H9 (cell line): ENCODE measurements around the gene TRPV4. TPM values are rescaled to one million over a fixed set of nuclear protein-coding genes. Genes with fewer than 3 reads are reported as not detected.

ENCODE experiments used
- DNase-seq: peaks from one replicate; pipeline ENCODE4 v3.0.0-alpha.2; 2017
- H2AFZ ChIP-seq: one replicate; pipeline ENCODE4 v1.6.1; 2013; ENCODE audit warnings: mild to moderate bottlenecking, low read length, control low read depth, moderate library complexity
- H2AK5ac ChIP-seq: 2 replicates; pipeline ENCODE4 v1.6.1; 2013; ENCODE audit warnings: low read length, control low read depth, mixed read lengths; ENCODE audit not compliant: insufficient read length
- H2BK120ac ChIP-seq: one replicate; pipeline ENCODE4 v1.6.1; 2013; ENCODE audit warnings: low read depth, mild to moderate bottlenecking, low read length, control low read depth, inconsistent platforms; ENCODE audit not compliant: poor library complexity, severe bottlenecking
- H2BK12ac ChIP-seq: 2 replicates; pipeline ENCODE4 v1.6.1; 2013; ENCODE audit warnings: low read length, control low read depth, mixed read lengths, low read depth; ENCODE audit not compliant: insufficient read length
- H2BK15ac ChIP-seq: 2 replicates; pipeline ENCODE4 v1.6.1; 2013; ENCODE audit warnings: low read depth, low read length, control low read depth
- H2BK20ac ChIP-seq: one replicate; pipeline ENCODE4 v1.6.1; 2013; ENCODE audit warnings: low read depth, mild to moderate bottlenecking, low read length, control low read depth, inconsistent platforms; ENCODE audit not compliant: poor library complexity, severe bottlenecking
- H2BK5ac ChIP-seq: 2 replicates; pipeline ENCODE4 v1.6.1; 2013; ENCODE audit warnings: low read length, control low read depth, mixed read lengths; ENCODE audit not compliant: insufficient read length
- H3K14ac ChIP-seq: 2 replicates; pipeline ENCODE4 v1.6.1; 2013; ENCODE audit warnings: low read length, control low read depth; ENCODE audit not compliant: insufficient read depth
- H3K18ac ChIP-seq: 2 replicates; pipeline ENCODE4 v1.6.1; 2013; ENCODE audit warnings: low read depth, mild to moderate bottlenecking, mixed read lengths, low read length, control low read depth; ENCODE audit not compliant: insufficient read length
- H3K23ac ChIP-seq: 2 replicates; pipeline ENCODE4 v1.6.1; 2013; ENCODE audit warnings: low read length, control low read depth, mixed read lengths, low read depth; ENCODE audit not compliant: insufficient read length
- H3K23me2 ChIP-seq: 2 replicates; pipeline ENCODE4 v1.6.1; 2013; ENCODE audit warnings: low read depth, mild to moderate bottlenecking, mixed read lengths, low read length, control low read depth; ENCODE audit not compliant: insufficient read length, poor library complexity, severe bottlenecking
- H3K27ac ChIP-seq: 2 replicates; pipeline ENCODE4 v1.5.1; 2013; ENCODE audit warnings: low read length, control low read depth, mixed read lengths, low read depth; ENCODE audit not compliant: insufficient read length
- H3K27me3 ChIP-seq: 2 replicates; pipeline ENCODE4 v1.6.1; 2013; ENCODE audit warnings: low read length, control low read depth, inconsistent platforms; ENCODE audit not compliant: insufficient read depth
- H3K4ac ChIP-seq: 2 replicates; pipeline ENCODE4 v1.6.1; 2013; ENCODE audit warnings: low read depth, mild to moderate bottlenecking, control low read depth, inconsistent platforms, low read length, moderate library complexity
- H3K4me1 ChIP-seq: 2 replicates; pipeline ENCODE4 v1.6.1; 2013; ENCODE audit warnings: low read length, control low read depth, inconsistent platforms; ENCODE audit not compliant: insufficient read depth
- H3K4me2 ChIP-seq: 2 replicates; pipeline ENCODE4 v1.6.1; 2013; ENCODE audit warnings: low read length, control low read depth, mixed read lengths; ENCODE audit not compliant: insufficient read length, insufficient read depth
- H3K56ac ChIP-seq: 2 replicates; pipeline ENCODE4 v1.6.1; 2013; ENCODE audit warnings: low read depth, mild to moderate bottlenecking, mixed read lengths, low read length, control low read depth; ENCODE audit not compliant: insufficient read length
- H3K79me1 ChIP-seq: 2 replicates; pipeline ENCODE4 v1.6.1; 2013; ENCODE audit warnings: low read depth, mild to moderate bottlenecking, moderate library complexity, low read length, control low read depth, inconsistent platforms; ENCODE audit not compliant: insufficient read depth, poor library complexity, severe bottlenecking
- H3K79me2 ChIP-seq: 2 replicates; pipeline ENCODE4 v1.6.1; 2013; ENCODE audit warnings: low read length, control low read depth, inconsistent platforms; ENCODE audit not compliant: insufficient read depth
- H3K9ac ChIP-seq: 2 replicates; pipeline ENCODE4 v1.6.1; 2013; ENCODE audit warnings: low read length, control low read depth, mixed read lengths; ENCODE audit not compliant: insufficient read length; ENCODE audit errors: extremely low read depth
- H3K9me3 ChIP-seq: one replicate; pipeline ENCODE4 v1.6.1; 2013; ENCODE audit warnings: low read depth, low read length, inconsistent platforms; ENCODE audit not compliant: control insufficient read depth
- H3T11ph ChIP-seq: one replicate; pipeline ENCODE4 v1.6.1; 2013; ENCODE audit warnings: mild to moderate bottlenecking, low read length, control low read depth, inconsistent platforms
- H4K20me1 ChIP-seq: one replicate; pipeline ENCODE4 v1.6.1; 2013; ENCODE audit not compliant: control insufficient read depth, insufficient read length, insufficient read depth
- H4K5ac ChIP-seq: 2 replicates; pipeline ENCODE4 v1.6.1; 2013; ENCODE audit warnings: low read depth, mild to moderate bottlenecking, mixed read lengths, low read length, control low read depth; ENCODE audit not compliant: insufficient read length
- H4K8ac ChIP-seq: replicated peaks from 2 replicates; pipeline ENCODE4 v1.6.1; 2013; ENCODE audit warnings: low read length, control low read depth, mixed read lengths, low read depth; ENCODE audit not compliant: insufficient read length
- H4K91ac ChIP-seq: 2 replicates; pipeline ENCODE4 v1.6.1; 2013; ENCODE audit warnings: low read depth, mild to moderate bottlenecking, moderate library complexity, mixed read lengths, low read length, control low read depth; ENCODE audit not compliant: insufficient read length
- H3K27ac Mint-ChIP-seq, 3 experiments: 2 replicates in 2 of 3; 3 replicates in 1 of 3; pipeline ENCODE4 v1.8.0; 2020 to 2021; ENCODE audit warnings: mixed read lengths in 3 of 3, mild to moderate bottlenecking in 1 of 3, moderate library complexity in 1 of 3
- H3K27me3 Mint-ChIP-seq: 2 replicates; pipeline ENCODE4 v1.8.0; 2021; ENCODE audit warnings: low read depth, mild to moderate bottlenecking, moderate library complexity, mixed read lengths
- H3K36me3 Mint-ChIP-seq, 3 experiments: 2 replicates in 2 of 3; 3 replicates in 1 of 3; pipeline ENCODE4 v1.8.0; 2020 to 2021; ENCODE audit warnings: low read depth in 3 of 3, mixed read lengths in 3 of 3; ENCODE audit not compliant: insufficient read depth in 1 of 3
- H3K4me1 Mint-ChIP-seq, 2 experiments: 2 replicates each; pipeline ENCODE4 v1.8.0; 2020; ENCODE audit warnings: mixed read lengths in 2 of 2
- H3K4me3 Mint-ChIP-seq, 2 experiments: 2 replicates in 1 of 2; 3 replicates in 1 of 2; pipeline ENCODE4 v1.8.0; 2020 to 2021; ENCODE audit warnings: mild to moderate bottlenecking in 2 of 2, mixed read lengths in 2 of 2, moderate library complexity in 1 of 2
- H3K9me3 Mint-ChIP-seq, 2 experiments: 2 replicates in 1 of 2; 3 replicates in 1 of 2; pipeline ENCODE4 v1.8.0; 2020; ENCODE audit warnings: mild to moderate bottlenecking in 2 of 2, mixed read lengths in 2 of 2, moderate library complexity in 1 of 2
- CTCF ChIP-seq: fragments of 200-600 bp; sonication (generic); conservative IDR thresholded peaks from 3 replicates; pipeline ENCODE4 v1.8.0; 2021; ENCODE audit warnings: antibody characterized with exemption, mild to moderate bottlenecking
- WGBS: extraction: QIAGEN DNeasy Blood & Tissue Kit; methylation state at CpG from one replicate; pipeline ENCODE4 v1.1.7; 2013; ENCODE audit warnings: missing lambda C conversion rate, low lambda C conversion rate, mixed read lengths; ENCODE audit not compliant: insufficient read length; ENCODE audit errors: extremely low coverage; 5-methylcytosine and 5-hydroxymethylcytosine counted together
- total RNA-seq: library from RNA; stranded (reverse); gene quantifications from 2 replicates; pipeline ENCODE4 v1.2.1, GENCODE V29; 2021

TRPV4 gene
- total RNA-seq, 1 experiment from 2014 or later = 4.9 TPM

- no peaks in the 10 kb centered on the region for H3K27me3 ChIP-seq
- no peak for TF ChIP-seq CTCF
- H3K79me1 ChIP-seq = no peaks in the 10 kb centered on the region
- no peak overlapping the region for H2BK120ac ChIP-seq
- no peak overlapping the region for H2BK15ac ChIP-seq
- DNase-seq = no peak
- H4K5ac ChIP-seq = no peak overlapping the region
- H3K23ac ChIP-seq = no peak overlapping the region
- no peaks in the 10 kb centered on the region for H3K4me1 ChIP-seq
- H2BK5ac ChIP-seq = no peak overlapping the region
- peaks cover 0 to 9% (median 0%) of the 10 kb centered on the region in 3 experiments; a peak in 1 of 7 replicates for H3K36me3 Mint-ChIP-seq
- peaks cover 0 to 2% of the 10 kb centered on the region in 2 experiments; a peak in 2 of 4 replicates for H3K4me1 Mint-ChIP-seq
- no peaks in the 10 kb centered on the region for H3K9me3 Mint-ChIP-seq
- H3K4me3 Mint-ChIP-seq = no peak overlapping the region
- no CpG with 5 or more reads among the region's 13 CpGs for whole genome bisulfite sequencing
- no peaks in the 10 kb centered on the region for H3K79me2 ChIP-seq
- H3K56ac ChIP-seq = no peak overlapping the region
- no peak overlapping the region for H4K91ac ChIP-seq
- H3K9me3 ChIP-seq = no peaks in the 10 kb centered on the region
- no peak overlapping the region for H2AFZ ChIP-seq
- no peak overlapping the region for H3T11ph ChIP-seq
- H3K4ac ChIP-seq = no peak overlapping the region
- peaks cover 2% of the 10 kb centered on the region for H4K20me1 ChIP-seq
- no peak overlapping the region for H3K4me2 ChIP-seq
- H2AK5ac ChIP-seq = no peak overlapping the region
- H3K27ac Mint-ChIP-seq = no peak overlapping the region
- H3K9ac ChIP-seq = no peak overlapping the region
- no peaks in the 10 kb centered on the region for H3K27me3 Mint-ChIP-seq
- H3K14ac ChIP-seq = no peak overlapping the region
- H4K8ac ChIP-seq = no peak overlapping the region
- H3K27ac ChIP-seq = no peak overlapping the region
- H2BK12ac ChIP-seq = no peak overlapping the region
- H2BK20ac ChIP-seq = no peak overlapping the region
- H3K18ac ChIP-seq = no peak overlapping the region
- H3K23me2 ChIP-seq = no peaks in the 10 kb centered on the region
Measured at GRCh38 chr12:109800536-109800935, 32.7 kb downstream of the TRPV4 start.
